NCI-H1436 treated with DMSO at 0.1 percent for 48 hours (cell line): Measurements from ENCODE around the gene MDH1B.
A peak's percentile ranks its signal among the peaks of the same experiment; 100 is the strongest.
"Not testable (repeated sequence)": the region's sequence is repeated elsewhere in the genome, so short reads cannot be mapped to it uniquely, and the experiment has no call there.

Source experiments
- DNase-seq: peaks from one replicate; lab custom pipeline; 2025; lab: John Stamatoyannopoulos, UW

The MDH1B gene

GRCh38 chr2:206765242-206766056, at the start of gene MDH1B, which contains the start of gene FASTKD2:
TSS of gene MDH1B (minus strand) at chr2:206765328. CDS start at chr2:206765271, 57 bp downstream.
TSS of gene FASTKD2 (plus strand) at chr2:206765606. CDS start at chr2:206766694, 1,088 bp downstream.
- peak; percentile 66 for DNase-seq

DNA sequence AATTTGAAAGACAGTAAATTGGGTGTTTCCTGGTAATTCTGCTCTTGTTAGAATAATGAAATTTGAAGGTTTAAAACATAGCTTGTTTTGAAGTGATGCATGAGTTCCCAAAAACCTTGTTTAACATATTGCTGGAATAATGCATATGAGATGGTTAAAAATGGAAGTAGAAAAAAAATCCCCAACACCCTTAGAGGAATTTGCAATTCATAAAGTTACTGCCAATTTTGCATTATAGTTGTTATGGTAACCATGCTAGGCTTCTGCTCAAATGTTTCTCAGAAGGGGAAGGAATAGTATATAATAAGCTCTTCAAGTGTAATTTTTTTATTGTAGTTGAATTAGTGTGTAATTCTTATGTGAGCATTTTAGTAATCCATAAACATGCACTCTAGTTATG, 49.4 kb upstream of the MDH1B start:
- DNase-seq = no peak

DNA sequence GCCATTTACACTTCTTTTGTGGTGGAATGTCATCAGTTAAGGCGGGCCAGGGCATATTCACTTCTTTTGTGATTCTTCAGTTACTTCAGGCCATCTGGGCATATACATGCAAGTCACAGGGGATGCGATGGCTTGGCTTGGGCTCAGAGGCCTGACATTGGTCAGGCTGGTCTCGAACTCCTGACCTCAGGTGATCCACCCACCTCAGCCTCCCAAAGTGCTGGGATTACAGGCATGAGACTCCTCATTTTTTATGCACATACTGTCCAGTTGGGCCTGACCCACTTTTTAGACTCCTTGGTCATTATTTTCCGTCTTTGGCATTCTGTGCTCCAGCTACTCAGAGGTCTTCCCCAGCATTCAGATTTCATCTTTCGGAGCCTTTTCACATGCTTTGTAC, 47.3 kb upstream of the MDH1B start:
- not testable (repeated sequence) for DNase-seq

DNA sequence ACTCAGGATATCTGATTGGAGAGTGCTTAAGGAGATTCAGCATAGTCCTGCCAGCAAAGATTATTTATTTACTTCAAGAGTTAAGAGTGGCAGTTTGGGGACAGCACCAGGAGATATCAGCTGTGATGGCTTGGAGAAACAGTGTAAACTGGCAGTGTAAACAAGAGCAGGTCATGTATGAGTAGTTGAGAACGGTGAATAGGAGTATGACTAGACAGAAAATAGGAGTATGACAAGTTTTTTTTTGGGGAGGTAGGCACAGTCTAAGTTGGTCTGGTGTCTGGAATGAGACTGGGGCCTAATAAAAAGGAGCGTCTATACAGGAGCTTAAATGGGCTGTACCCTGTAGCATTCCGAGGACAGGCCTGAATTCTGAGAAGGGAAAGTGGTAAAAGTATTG, 42.5 kb upstream of the MDH1B start:
- DNase-seq = not testable (repeated sequence)

- DNase-seq = no peak
These were observed 40.9 kb upstream of the MDH1B start for GRCh38 chr2:206805887-206806607.

GRCh38 chr2:206804326-206804725, 39.2 kb upstream of the MDH1B start:
- no peak for DNase-seq

DNA sequence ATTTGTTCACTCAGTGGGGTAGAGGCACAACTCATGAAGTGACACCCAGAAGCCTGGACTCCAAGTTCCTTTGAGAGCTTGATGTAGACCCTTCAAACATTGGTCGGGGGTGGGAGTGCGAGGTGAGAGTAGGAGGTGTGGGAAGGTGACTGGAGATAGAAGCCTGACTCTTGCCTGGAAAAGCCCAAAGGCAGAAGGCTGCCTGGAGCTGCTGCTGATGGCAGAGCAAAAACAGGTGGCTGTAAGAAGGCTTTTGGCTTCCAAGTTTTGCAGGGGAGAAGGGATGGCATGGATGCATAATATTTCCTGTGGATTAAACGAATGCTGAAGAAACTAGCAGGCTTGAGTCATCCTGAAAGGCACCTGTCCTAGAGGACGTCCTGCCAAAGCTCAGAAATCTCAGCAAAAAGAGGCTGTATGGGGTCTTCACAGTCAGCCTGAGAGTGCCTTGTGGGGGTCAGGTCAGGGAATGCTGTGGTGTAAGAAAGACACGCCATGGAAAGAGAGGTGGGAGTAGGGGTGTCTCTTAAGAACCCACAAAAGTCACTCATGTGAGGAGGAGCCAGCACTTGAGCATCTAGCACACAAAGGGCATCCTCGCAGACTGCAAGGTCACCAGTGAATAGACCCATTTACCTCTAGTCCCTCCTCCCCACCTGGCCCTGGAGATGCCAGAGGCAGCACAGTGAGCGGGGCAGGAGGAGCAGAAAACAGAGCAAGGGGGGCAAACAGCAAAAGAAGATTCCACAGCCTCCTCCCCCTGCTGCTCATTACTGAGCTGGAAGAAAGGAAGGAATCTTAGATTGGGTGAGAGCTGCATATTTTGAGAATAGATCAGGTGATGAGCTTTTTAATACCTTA, 37.8 kb upstream of the MDH1B start:
- no peak for DNase-seq

DNA sequence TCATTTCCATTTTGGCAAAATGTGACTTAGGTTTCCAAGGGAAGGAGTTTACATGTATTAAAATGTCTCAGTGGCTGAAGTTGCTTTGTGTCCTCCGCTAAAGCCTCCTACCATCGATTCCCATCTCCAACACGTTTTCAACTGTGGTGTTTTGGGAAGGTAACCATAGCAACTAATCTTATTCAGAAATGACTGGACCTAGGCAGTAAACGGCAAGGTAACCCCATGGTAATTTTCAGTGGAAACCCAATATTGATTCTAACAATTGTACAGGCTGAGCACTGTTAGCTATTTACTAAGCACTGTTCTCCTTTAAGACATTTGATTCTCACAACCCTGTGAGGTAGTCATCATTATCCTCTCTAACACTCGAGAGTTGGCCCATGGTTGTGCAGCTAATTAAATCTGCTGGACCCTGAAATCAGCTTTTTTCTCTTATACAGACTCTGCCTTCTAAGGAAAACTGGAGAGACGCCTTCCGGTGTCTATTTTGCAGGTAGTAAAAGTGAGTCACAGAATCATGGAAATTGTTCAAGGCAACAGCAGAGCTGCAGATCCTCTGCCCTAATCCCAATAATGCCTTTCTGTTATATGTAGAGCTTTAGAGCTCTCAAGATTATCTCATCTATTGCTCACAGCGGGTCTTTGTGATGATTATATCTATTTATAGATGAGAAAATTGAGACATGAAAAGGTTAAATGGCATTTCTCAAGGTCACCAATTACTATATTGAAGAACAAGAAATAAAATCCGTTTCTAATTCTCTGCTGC, 36.5 kb upstream of the MDH1B start:
- no peak for DNase-seq

- peak; percentile 26 for DNase-seq
These were observed 35.6 kb upstream of the MDH1B start for GRCh38 chr2:206800506-206801417.

- DNase-seq = no peak
These were observed 34.0 kb upstream of the MDH1B start for GRCh38 chr2:206799083-206799482.

- DNase-seq = no peak
These were observed 32.9 kb upstream of the MDH1B start for GRCh38 chr2:206798000-206798399.

GRCh38 chr2:206797376-206797775, 32.2 kb upstream of the MDH1B start:
- DNase-seq = no peak

GRCh38 chr2:206792645-206793044, 27.5 kb upstream of the MDH1B start:
- DNase-seq = no peak

DNA sequence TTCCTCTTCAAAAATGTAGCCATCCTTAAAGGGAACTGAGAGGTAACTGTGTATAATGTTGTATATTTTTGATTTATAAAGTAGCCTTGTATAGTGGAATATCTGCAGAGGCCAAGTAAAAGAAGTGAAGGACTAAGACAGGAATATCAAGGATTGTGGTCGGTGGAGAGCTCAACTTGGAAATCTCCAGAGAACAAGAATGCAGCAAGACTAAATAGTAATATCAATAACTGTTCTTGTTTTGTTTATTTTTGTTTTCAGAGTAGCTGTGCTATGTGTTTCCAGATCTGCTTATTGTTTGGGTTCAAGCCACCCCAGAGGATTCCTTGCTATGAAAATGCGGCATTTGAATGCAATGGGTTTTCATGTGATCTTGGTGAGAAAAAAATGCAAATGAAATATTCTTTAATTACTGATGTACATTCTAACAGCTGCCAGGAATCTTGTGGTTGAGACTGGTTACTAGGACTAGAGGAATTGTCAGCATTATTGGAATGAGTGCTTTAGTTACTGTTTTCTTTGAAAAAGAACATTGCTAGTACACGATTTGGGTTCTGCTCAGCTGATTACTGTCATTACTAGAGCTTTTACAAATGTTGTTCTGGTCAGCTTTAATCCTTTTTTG, 25.3 kb upstream of the MDH1B start:
- no peak for DNase-seq

DNA sequence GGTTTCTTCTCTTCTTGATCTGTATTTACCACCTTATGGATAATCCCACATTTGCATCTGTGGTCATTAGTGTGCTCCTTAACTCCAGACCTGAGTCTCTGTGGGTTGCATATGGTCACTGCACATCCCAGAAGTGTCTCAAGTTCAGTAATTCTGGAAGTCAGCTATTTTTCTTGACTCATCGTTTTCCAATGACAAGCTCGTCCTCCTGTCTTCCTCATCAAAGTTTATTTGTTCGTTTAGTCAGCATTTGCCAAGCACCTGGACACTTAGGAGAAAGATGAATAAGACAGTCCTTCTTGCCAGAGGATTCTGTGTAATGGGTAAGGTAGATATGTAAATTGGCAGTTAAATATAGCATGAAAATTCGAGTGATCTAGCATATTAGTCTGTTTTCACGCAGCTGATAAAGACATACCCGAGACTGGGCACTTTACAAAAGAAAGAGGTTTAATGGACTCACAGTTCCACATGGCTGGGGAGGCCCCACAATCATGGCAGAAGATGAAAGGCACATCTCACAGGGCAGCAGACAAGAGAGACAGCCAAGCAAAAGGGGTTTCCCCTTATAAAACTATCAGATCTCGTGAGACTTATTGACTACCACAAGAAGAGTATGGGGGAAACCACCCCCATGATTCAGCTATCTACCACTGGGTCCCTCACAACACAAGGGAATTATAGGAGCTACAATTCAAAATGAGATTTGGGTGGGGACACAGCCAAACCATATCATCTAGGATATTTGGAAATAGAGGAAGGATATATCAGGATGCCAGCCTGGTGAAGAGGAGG, 19.6 kb upstream of the MDH1B start:
- DNase-seq = no peak

DNA sequence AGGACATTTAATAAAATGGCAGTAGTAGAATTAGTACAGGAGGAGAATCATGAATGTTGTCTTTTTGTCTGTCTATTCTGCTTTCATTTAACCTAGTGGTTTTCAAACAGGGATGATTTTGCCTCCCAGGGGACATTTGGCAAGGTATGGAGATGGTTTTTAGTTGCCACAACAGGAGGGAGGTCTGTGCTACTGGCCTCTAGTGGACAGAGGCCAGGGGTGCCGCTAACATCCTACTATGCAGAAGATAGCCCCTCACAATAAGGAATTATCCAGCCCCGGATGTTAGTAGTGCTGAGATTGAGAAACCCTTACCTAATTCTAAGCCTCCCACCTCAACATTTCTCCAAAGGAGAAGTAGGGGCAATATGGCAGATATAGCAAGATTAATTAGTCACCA, 18.6 kb upstream of the MDH1B start:
- DNase-seq = no peak

GRCh38 chr2:206780671-206781070, 15.5 kb upstream of the MDH1B start:
- DNase-seq = no peak

GRCh38 chr2:206776432-206776831, 11.3 kb upstream of the MDH1B start:
- no peak for DNase-seq

GRCh38 chr2:206774871-206775270, 9.7 kb upstream of the MDH1B start:
- no peak for DNase-seq
